ENCODE results near the gene ELAVL3. TPM values are rescaled to one million over a fixed set of nuclear protein-coding genes. Genes with fewer than 3 reads are reported as not detected.
A peak's percentile ranks its signal among the peaks of the same experiment; 100 is the strongest.

The ELAVL3 gene
- total RNA-seq, 4 donors from 2014 or later, result not detected

DNA sequence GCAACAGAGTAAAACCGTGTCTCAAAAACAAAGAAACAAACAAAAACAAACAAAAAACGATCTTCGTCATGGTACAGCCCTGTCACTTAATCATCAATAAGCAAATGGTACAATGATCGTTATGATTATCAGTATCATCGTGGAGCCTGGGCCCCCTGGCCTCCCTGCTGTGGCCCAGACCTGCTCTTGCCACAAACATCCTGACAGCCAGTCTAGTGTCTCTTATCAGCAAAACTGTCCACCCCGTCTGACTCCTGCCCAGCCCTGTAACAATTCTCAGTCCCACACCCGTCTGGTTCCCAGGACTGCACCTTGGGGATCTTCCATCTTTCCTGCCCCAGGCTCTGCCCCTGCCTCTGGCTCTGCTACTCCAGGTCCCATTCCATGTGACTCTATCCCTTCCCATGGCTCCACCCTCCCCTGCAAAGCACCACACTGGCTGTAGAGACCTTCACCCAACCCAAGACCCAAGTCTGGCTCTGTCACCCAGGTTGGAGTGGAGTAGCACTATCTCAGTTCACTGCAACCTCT is 19.1 kb upstream of the ELAVL3 start:
- TF ChIP-seq CTCF (IDR thresholded peaks at IDR 0.05 in 4 of 5, conservative IDR thresholded peaks at IDR 0.05 in 1 of 5) (no peak), POLR2A (IDR thresholded peaks at IDR 0.05) (no peak)
- Histone ChIP-seq H3K4me1 (peaks cover 4 to 6% of the 10 kb centered on the region in 2 donors), H3K9me3 (no peaks in the 10 kb centered on the region), H3K36me3 (peaks cover 0 to 23% of the 10 kb centered on the region in 2 donors), H3K4me3 (no peak overlapping the region), H3K27me3 (no peaks in the 10 kb centered on the region), H3K27ac (no peak overlapping the region)
- no peak for DNase-seq
- no peak for ATAC-seq
- intact Hi-C loops (cut with DNase I; ENCODE audit: low total_unique reads), result loop anchor here (5.0 to 10.0 kb wide), 2 partner anchors 87 to 125 kb away; partner anchors contain the start of gene SWSAP1
- in situ Hi-C loops (cut with MboI; ENCODE audit: low sequenced_read_pairs in 4 of 4), result loop anchor here in 1 of 4 donors (10.0 kb wide), 1 partner anchor 85 kb away; no protein-coding TSS in a partner anchor

GRCh38 chr19:11499220-11499726 is 18.4 kb upstream of the ELAVL3 start:
- Histone ChIP-seq H3K27ac (no peak overlapping the region), H3K9me3 (no peaks in the 10 kb centered on the region), H3K27me3 (no peaks in the 10 kb centered on the region), H3K36me3 (peaks cover 0 to 29% of the 10 kb centered on the region in 2 donors), H3K4me3 (no peak overlapping the region), H3K4me1 (no peaks in the 10 kb centered on the region)
- intact Hi-C loops (cut with DNase I; ENCODE audit: low total_unique reads), result loop anchor here (5.0 kb wide), 1 partner anchor 88 kb away; no protein-coding TSS in a partner anchor
- DNase-seq, result no peak
- in situ Hi-C loops (cut with MboI; ENCODE audit: low sequenced_read_pairs in 4 of 4), result loop anchor here in 1 of 4 donors (10.0 kb wide), 1 partner anchor 86 kb away; no protein-coding TSS in a partner anchor
- TF ChIP-seq CTCF (IDR thresholded peaks at IDR 0.05 in 4 of 5, conservative IDR thresholded peaks at IDR 0.05 in 1 of 5), result no peak
- TF ChIP-seq POLR2A (IDR thresholded peaks at IDR 0.05), result no peak
- no peak for ATAC-seq

GRCh38 chr19:11496391-11497163 is 15.7 kb upstream of the ELAVL3 start:
- peak in 4 of 5 experiments; percentile 46 to 58 (median 50) for TF ChIP-seq CTCF (IDR thresholded peaks at IDR 0.05 in 4 of 5, conservative IDR thresholded peaks at IDR 0.05 in 1 of 5)
- TF ChIP-seq POLR2A (IDR thresholded peaks at IDR 0.05), result no peak
- ATAC-seq, result no peak
- Histone ChIP-seq H3K27me3 (no peaks in the 10 kb centered on the region), H3K4me3 (no peak overlapping the region), H3K9me3 (no peaks in the 10 kb centered on the region), H3K36me3 (peaks cover 0 to 34% of the 10 kb centered on the region in 2 donors), H3K27ac (no peak overlapping the region), H3K4me1 (no peaks in the 10 kb centered on the region)
- DNase-seq, result peak in 1 of 2 donors; percentile 33
- intact Hi-C loops (cut with DNase I; ENCODE audit: low total_unique reads) (loop anchor here (5.0 kb wide), 1 partner anchor 91 kb away; no protein-coding TSS in a partner anchor), in situ Hi-C loops (cut with MboI; ENCODE audit: low sequenced_read_pairs in 4 of 4) (loop anchor here in 1 of 4 donors (10.0 kb wide), 1 partner anchor 88 kb away; no protein-coding TSS in a partner anchor)

DNA sequence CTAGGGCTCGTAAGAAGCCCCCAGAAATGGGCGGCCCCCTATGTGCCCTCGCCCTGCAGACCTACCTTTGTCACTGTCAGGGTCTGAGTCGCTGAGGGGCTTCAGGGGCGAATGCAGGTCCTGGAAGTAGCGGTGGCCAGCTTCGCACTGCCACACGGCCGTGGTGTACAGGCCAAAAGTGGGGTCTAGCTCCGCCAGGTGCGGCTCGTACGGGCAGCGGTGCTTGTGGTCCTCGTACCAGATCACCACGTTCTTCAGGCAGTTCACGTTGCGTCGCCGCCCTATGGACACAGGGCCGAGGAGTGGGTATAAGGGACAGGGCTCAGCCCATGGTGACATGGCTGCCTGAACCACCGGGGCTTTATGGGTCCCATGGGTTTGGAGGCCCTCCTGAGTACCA is 15.0 kb upstream of the ELAVL3 start:
- no peak for ATAC-seq

More for the DNA sequence above, 15.0 kb upstream of the ELAVL3 start:
- no peak overlapping the region for H3K27ac ChIP-seq
- H3K27me3 ChIP-seq, result no peaks in the 10 kb centered on the region
- H3K9me3 ChIP-seq, result no peaks in the 10 kb centered on the region
- TF ChIP-seq POLR2A (IDR thresholded peaks at IDR 0.05) (no peak), CTCF (IDR thresholded peaks at IDR 0.05 in 4 of 5, conservative IDR thresholded peaks at IDR 0.05 in 1 of 5) (no peak)
- in situ Hi-C loops (cut with MboI; ENCODE audit: low sequenced_read_pairs in 4 of 4), result loop anchor here in 1 of 4 donors (10.0 kb wide), 1 partner anchor 89 kb away; no protein-coding TSS in a partner anchor
- intact Hi-C loops (cut with DNase I; ENCODE audit: low total_unique reads), result loop anchor here (5.0 kb wide), 1 partner anchor 91 kb away; no protein-coding TSS in a partner anchor
- no peaks in the 10 kb centered on the region for H3K4me1 ChIP-seq
- peaks cover 0 to 34% of the 10 kb centered on the region in 2 donors for H3K36me3 ChIP-seq
- DNase-seq, result no peak
- H3K4me3 ChIP-seq, result no peak overlapping the region

Measured in gastrocnemius medialis (tissue), 4 donors.